Kidney (tissue), 14 donors: ENCODE results near the gene PRR19. TPM values are rescaled to one million over a fixed set of nuclear protein-coding genes. Genes with fewer than 3 reads are reported as not detected.

Experiments used
- DNase-seq, 5 donors: peaks; one replicate each; pipeline ENCODE4 v3.0.0-alpha.2; 2013 to 2020
- FAIRE-seq: peaks from 2 replicates; lab custom pipeline; 2012; peaks lifted over from hg19 to GRCh38; lab: Jason Lieb, UNC
- H3K27ac ChIP-seq, 2 donors: one replicate each; pipeline ENCODE4 v1.7.0; 2013; ENCODE audit warnings: low read depth in 2 of 2, low read length in 2 of 2, inconsistent platforms in 1 of 2
- H3K27me3 ChIP-seq: one replicate; pipeline ENCODE4 v1.7.1; 2013; ENCODE audit warnings: low read length, inconsistent platforms; ENCODE audit not compliant: control insufficient read depth, insufficient read depth
- H3K36me3 ChIP-seq, 3 donors: one replicate each; pipeline versions ENCODE4 v1.7.0 to v1.7.1; 2013; ENCODE audit warnings: low read length in 3 of 3, control low read depth in 1 of 3, inconsistent platforms in 1 of 3; ENCODE audit not compliant: insufficient read depth in 3 of 3, control insufficient read depth in 2 of 3
- H3K4me1 ChIP-seq, 3 donors: one replicate each; pipeline versions ENCODE4 v1.7.0 to v1.7.1; 2013; ENCODE audit warnings: low read length in 3 of 3, inconsistent platforms in 1 of 3, low read depth in 1 of 3; ENCODE audit not compliant: control insufficient read depth in 2 of 3, insufficient read depth in 2 of 3
- H3K4me3 ChIP-seq, 3 donors: one replicate each; pipeline versions ENCODE4 v1.7.0 to v1.8.1; 2013; ENCODE audit warnings: low read length in 3 of 3, control low read depth in 1 of 3, inconsistent platforms in 1 of 3
- H3K9ac ChIP-seq, 3 donors: one replicate each; pipeline versions ENCODE4 v1.7.0 to v1.7.1; 2013; ENCODE audit warnings: low read length in 3 of 3, control low read depth in 1 of 3, inconsistent platforms in 1 of 3
- H3K9me3 ChIP-seq, 3 donors: one replicate each; pipeline versions ENCODE4 v1.7.0 to v1.7.1; 2013; ENCODE audit warnings: low read length in 3 of 3, control low read depth in 1 of 3, inconsistent platforms in 1 of 3; ENCODE audit not compliant: control insufficient read depth in 2 of 3, insufficient read depth in 1 of 3
- CTCF ChIP-seq: IDR thresholded peaks from 3 replicates; pipeline ENCODE4 v1.5.1; 2012; ENCODE audit warnings: mild to moderate bottlenecking, moderate library complexity, borderline replicate concordance; ENCODE audit not compliant: insufficient read depth; ENCODE audit errors: extremely low read depth
- intact Hi-C: fragments of 100-400 bp; cut with DNase I; formaldehyde crosslinking; loops from one replicate; pipeline ENCODE4 v1.11.1; 2022
- polyA plus RNA-seq: library from polyadenylated mRNA; stranded (reverse); fragments of 350-450 nt; fragmentation: Illumina TruSeq; extraction: RNeasy Lipid Tissue Mini Kit (QIAGEN cat#74804); gene quantifications from one replicate; pipeline ENCODE4 v1.2.3, GENCODE V29; 2014; ENCODE audit warnings: low read depth, low replicate concordance; ENCODE audit not compliant: insufficient read depth
- total RNA-seq: library from RNA; stranded (reverse); fragmentation: NEBNext Ultra II Directional; extraction: Animal tissue kit (Norgen Biotek cat#: 25700); gene quantifications from one replicate; pipeline ENCODE4 v1.2.1, GENCODE V29; 2021
- donor health status: control.
- donor health status: control.
- donor health status: control.
- donor health status: control.
- donor health status: control.
- donor health status: DM: yes; HTN: yes; CAD: no.
- donor health status: Normal renal cell carcinoma (clear cell type).

The PRR19 gene
- total and polyA plus RNA-seq, 2 donors from 2014 or later, result 0.47 to 0.71 TPM

DNA sequence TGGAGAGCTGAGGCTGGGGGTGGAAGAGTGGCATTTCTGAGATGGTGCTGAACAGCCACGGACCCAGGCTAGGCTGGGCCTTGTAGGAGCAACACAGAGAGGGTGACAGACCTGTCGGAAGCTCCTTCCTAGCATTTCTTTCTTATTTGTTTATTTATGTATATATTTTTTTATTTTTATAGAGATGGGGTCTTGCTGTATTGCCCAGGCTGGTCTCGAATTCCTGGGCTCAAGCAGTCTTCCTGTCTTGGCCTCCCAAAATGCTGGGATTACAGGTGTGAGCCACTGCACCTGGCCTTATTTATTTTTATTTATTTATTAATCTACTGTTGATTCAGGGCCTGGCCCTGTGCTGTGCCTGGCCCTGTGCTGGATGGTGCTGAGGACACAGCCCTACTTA lies 26.4 kb upstream of the PRR19 start:
- Histone ChIP-seq H3K4me1 (peaks cover 0 to 32% (median 27%) of the 10 kb centered on the region in 3 donors), H3K27me3 (no peaks in the 10 kb centered on the region), H3K27ac (no peak overlapping the region), H3K9me3 (no peaks in the 10 kb centered on the region), H3K36me3 (peaks cover 0 to 17% (median 6%) of the 10 kb centered on the region in 3 donors), H3K9ac (no peak overlapping the region), H3K4me3 (no peak overlapping the region)
- no peak for FAIRE-seq
- DNase-seq, result no peak
- no peak for TF ChIP-seq CTCF
- intact Hi-C loops, result no loop called here

DNA sequence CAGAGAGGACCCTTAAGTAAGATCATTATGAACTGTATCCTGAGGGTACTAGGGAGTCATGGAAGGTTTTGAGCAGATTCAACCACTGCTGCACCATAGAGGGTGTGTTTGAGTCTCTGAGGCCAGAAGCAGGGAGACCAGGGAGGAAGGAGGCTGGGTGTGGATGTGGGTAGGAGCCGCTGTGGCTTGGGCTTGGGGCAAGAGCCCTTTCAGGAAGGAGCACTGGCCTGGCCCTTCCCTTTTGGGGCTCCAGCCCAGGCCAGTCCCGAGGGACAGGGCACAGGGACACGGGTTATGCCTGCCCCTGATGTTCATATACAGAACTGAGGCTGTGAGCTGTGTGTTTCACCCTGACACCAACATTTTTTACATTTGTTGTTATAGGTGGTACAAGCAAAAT lies 25.6 kb upstream of the PRR19 start:
- Histone ChIP-seq H3K9me3 (no peaks in the 10 kb centered on the region), H3K4me1 (peaks cover 0 to 27% (median 23%) of the 10 kb centered on the region in 3 donors), H3K27me3 (no peaks in the 10 kb centered on the region), H3K36me3 (peaks cover 0 to 17% (median 6%) of the 10 kb centered on the region in 3 donors), H3K4me3 (no peak overlapping the region), H3K27ac (no peak overlapping the region), H3K9ac (no peak overlapping the region)
- no peak for FAIRE-seq
- no peak for DNase-seq
- TF ChIP-seq CTCF, result no peak
- intact Hi-C loops, result no loop called here

- Histone ChIP-seq H3K9me3 (no peaks in the 10 kb centered on the region), H3K36me3 (peaks cover 0 to 17% (median 6%) of the 10 kb centered on the region in 3 donors), H3K4me3 (no peak overlapping the region), H3K9ac (peak overlapping the region in 1 of 3 donors; percentile 34), H3K27ac (no peak overlapping the region), H3K27me3 (no peaks in the 10 kb centered on the region), H3K4me1 (peaks cover 0 to 28% (median 25%) of the 10 kb centered on the region in 3 donors)
- no peak for FAIRE-seq
- intact Hi-C loops, result no loop called here
- no peak for DNase-seq
- TF ChIP-seq CTCF, result no peak
Measured at GRCh38 chr19:42276821-42277220, 25.1 kb upstream of the PRR19 start.
